ENCODE data around the gene CKMT2.

CKMT2 gene

DNA sequence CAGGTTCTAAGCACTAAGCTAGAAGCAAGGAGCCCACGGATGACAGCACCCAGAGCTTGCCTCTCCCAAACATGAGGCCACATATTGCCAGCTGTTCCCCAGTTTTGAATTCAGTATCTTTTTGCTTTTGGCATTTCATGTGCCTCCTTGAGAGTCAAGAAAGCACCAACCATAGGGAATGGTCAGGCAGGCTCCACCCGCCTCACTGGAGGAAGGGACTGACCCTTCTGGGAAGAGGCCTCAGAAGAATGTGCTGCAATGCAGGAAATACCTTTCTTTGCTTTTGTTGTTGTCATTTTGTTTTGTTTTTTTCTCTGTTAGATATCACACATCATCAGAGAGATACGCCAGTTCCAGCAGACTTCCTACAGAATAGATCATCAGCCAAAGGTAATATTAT, 13.7 kb upstream of the CKMT2 start:
- H3K4me3 ChIP-seq (ENCODE audit: low read length), result no peak overlapping the region
- no peak for DNase-seq
- H3K56ac ChIP-seq (ENCODE audit: low read length), result no peak overlapping the region
- H3K36me3 ChIP-seq (ENCODE audit: control insufficient read depth, insufficient read depth, low read length), result no peaks in the 10 kb centered on the region
- no peak overlapping the region for H3K18ac ChIP-seq (ENCODE audit: low read length)
- H4K5ac ChIP-seq (ENCODE audit: low read length), result no peak overlapping the region
- no peak overlapping the region for H2BK15ac ChIP-seq (replicated peaks; ENCODE audit: low read depth)
- H3K4me2 ChIP-seq (ENCODE audit: low read length), result no peak overlapping the region
- no peak overlapping the region for H2BK5ac ChIP-seq (ENCODE audit: low read length)
- no peaks in the 10 kb centered on the region for H3K79me2 ChIP-seq (ENCODE audit: control insufficient read depth, insufficient read depth, low read length)
- H3K27ac ChIP-seq (ENCODE audit: low read depth, low read length), result no peak overlapping the region
- H2AK5ac ChIP-seq (ENCODE audit: low read length), result no peak overlapping the region
- no peak overlapping the region for H2BK120ac ChIP-seq (ENCODE audit: low read depth, low read length)
- H3K4ac ChIP-seq (ENCODE audit: low read depth, low read length), result no peak overlapping the region
- H3K27me3 ChIP-seq (ENCODE audit: insufficient read depth, low read length, poor library complexity), result no peaks in the 10 kb centered on the region
- no peaks in the 10 kb centered on the region for H3K79me1 ChIP-seq (ENCODE audit: low read length)
- no CpG with 5 or more reads among the region's 3 CpGs for WGBS (ENCODE audit: extremely low coverage, insufficient coverage, low lambda C conversion rate)
- H3K4me1 ChIP-seq (ENCODE audit: control insufficient read depth, low read depth, low read length), result no peaks in the 10 kb centered on the region
- H3K23ac ChIP-seq (ENCODE audit: low read length), result no peak overlapping the region
- H3K9ac ChIP-seq (ENCODE audit: low read length), result no peak overlapping the region
- H4K8ac ChIP-seq (ENCODE audit: low read depth, low read length), result no peak overlapping the region

DNA sequence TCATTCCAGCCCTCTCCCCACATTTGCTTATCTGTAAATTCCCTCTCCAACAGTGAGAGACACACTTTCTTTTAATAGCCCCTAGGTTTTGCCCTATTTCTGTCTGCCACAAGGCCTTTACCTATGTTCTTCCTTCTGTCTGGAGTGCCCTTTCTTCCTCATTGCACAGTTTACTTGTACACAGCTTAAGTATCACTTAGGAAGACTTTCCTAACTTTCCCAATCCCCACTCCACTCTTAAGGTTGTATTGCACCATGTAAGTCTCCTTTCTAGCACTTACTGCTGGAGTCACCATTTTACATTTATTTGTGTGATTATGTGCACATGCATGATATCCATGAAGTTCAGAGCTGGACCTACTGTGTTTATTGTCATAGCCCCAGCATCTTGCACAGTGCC, 10.8 kb upstream of the CKMT2 start:
- H2BK5ac ChIP-seq (ENCODE audit: low read length), result no peak overlapping the region
- H3K27ac ChIP-seq (ENCODE audit: low read depth, low read length), result no peak overlapping the region
- H3K36me3 ChIP-seq (ENCODE audit: control insufficient read depth, insufficient read depth, low read length), result no peaks in the 10 kb centered on the region
- no peak overlapping the region for H2BK120ac ChIP-seq (ENCODE audit: low read depth, low read length)
- no peak overlapping the region for H2BK15ac ChIP-seq (replicated peaks; ENCODE audit: low read depth)
- no peak overlapping the region for H3K9ac ChIP-seq (ENCODE audit: low read length)
- H4K8ac ChIP-seq (ENCODE audit: low read depth, low read length), result no peak overlapping the region
- H3K27me3 ChIP-seq (ENCODE audit: insufficient read depth, low read length, poor library complexity), result no peaks in the 10 kb centered on the region
- H3K4me3 ChIP-seq (ENCODE audit: low read length), result no peak overlapping the region
- no peak overlapping the region for H3K18ac ChIP-seq (ENCODE audit: low read length)
- H3K79me1 ChIP-seq (ENCODE audit: low read length), result no peaks in the 10 kb centered on the region
- DNase-seq, result no peak
- no peaks in the 10 kb centered on the region for H3K79me2 ChIP-seq (ENCODE audit: control insufficient read depth, insufficient read depth, low read length)
- H3K56ac ChIP-seq (ENCODE audit: low read length), result no peak overlapping the region
- no peak overlapping the region for H3K4ac ChIP-seq (ENCODE audit: low read depth, low read length)
- H3K4me1 ChIP-seq (ENCODE audit: control insufficient read depth, low read depth, low read length), result no peaks in the 10 kb centered on the region
- H3K23ac ChIP-seq (ENCODE audit: low read length), result no peak overlapping the region
- H3K4me2 ChIP-seq (ENCODE audit: low read length), result no peak overlapping the region
- H4K5ac ChIP-seq (ENCODE audit: low read length), result no peak overlapping the region
- no peak overlapping the region for H2AK5ac ChIP-seq (ENCODE audit: low read length)

DNA sequence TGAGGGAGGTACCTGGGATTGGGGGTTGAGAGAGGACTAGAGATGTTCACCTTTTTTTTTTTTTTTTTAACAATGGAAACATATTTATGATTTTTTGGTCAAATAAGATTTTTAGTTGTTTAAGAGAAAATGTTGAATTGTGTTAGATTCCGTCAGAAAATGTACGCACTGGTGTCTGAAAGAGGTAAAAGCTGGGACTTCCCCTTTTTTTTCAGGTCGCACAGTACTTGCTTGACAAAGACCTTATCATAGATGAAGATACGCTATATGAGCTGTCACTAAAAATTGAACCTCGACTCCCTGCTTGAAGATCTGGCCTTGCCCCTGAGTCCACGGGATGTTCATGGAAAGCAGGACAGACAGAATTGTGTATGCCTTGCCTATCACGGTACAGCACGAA, 7.7 kb upstream of the CKMT2 start:
- Histone ChIP-seq H3K9ac (ENCODE audit: low read length) (no peak overlapping the region), H3K4me3 (ENCODE audit: low read length) (no peak overlapping the region), H3K4me1 (ENCODE audit: control insufficient read depth, low read depth, low read length) (no peaks in the 10 kb centered on the region), H3K4me2 (ENCODE audit: low read length) (no peak overlapping the region), H3K27me3 (ENCODE audit: insufficient read depth, low read length, poor library complexity) (no peaks in the 10 kb centered on the region), H3K18ac (ENCODE audit: low read length) (no peak overlapping the region), H2BK120ac (ENCODE audit: low read depth, low read length) (no peak overlapping the region), H3K4ac (ENCODE audit: low read depth, low read length) (no peak overlapping the region), H3K36me3 (ENCODE audit: control insufficient read depth, insufficient read depth, low read length) (no peaks in the 10 kb centered on the region), H2AK5ac (ENCODE audit: low read length) (no peak overlapping the region), H3K79me1 (ENCODE audit: low read length) (no peaks in the 10 kb centered on the region), H2BK15ac (replicated peaks; ENCODE audit: low read depth) (no peak overlapping the region), H3K23ac (ENCODE audit: low read length) (no peak overlapping the region), H3K27ac (ENCODE audit: low read depth, low read length) (no peak overlapping the region), H4K8ac (ENCODE audit: low read depth, low read length) (no peak overlapping the region), H4K5ac (ENCODE audit: low read length) (no peak overlapping the region), H3K56ac (ENCODE audit: low read length) (no peak overlapping the region), H3K79me2 (ENCODE audit: control insufficient read depth, insufficient read depth, low read length) (no peaks in the 10 kb centered on the region), H2BK5ac (ENCODE audit: low read length) (no peak overlapping the region)
- 100% methylated on average over 2 of the region's 8 CpGs for WGBS (ENCODE audit: extremely low coverage, insufficient coverage, low lambda C conversion rate)
- no peak for DNase-seq

DNA sequence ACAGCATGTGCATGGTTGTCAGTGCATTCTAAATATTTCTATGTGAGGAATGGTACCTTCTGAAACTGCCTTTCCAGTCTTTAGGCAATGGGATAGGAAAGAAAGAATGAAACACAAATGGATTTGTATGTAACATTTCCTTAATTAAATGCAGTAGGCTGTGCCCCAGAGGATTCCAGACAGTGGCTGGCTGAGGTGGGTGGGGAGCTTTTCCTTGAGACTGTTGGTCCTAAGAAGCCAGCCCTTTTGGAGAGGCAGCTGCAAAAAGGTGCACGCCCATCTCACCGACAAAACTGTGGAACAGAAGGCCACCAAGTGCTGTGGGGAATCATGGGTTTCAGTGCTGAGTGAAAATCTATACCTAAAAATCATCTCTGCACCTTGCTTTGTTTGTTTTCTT, 6.8 kb upstream of the CKMT2 start:
- no peak overlapping the region for H2BK120ac ChIP-seq (ENCODE audit: low read depth, low read length)
- no peaks in the 10 kb centered on the region for H3K79me2 ChIP-seq (ENCODE audit: control insufficient read depth, insufficient read depth, low read length)
- H3K56ac ChIP-seq (ENCODE audit: low read length), result no peak overlapping the region
- H3K18ac ChIP-seq (ENCODE audit: low read length), result no peak overlapping the region
- no peak overlapping the region for H3K9ac ChIP-seq (ENCODE audit: low read length)
- H2BK5ac ChIP-seq (ENCODE audit: low read length), result no peak overlapping the region
- H2AK5ac ChIP-seq (ENCODE audit: low read length), result no peak overlapping the region
- H3K4me3 ChIP-seq (ENCODE audit: low read length), result no peak overlapping the region
- no peak overlapping the region for H3K23ac ChIP-seq (ENCODE audit: low read length)
- WGBS (ENCODE audit: extremely low coverage, insufficient coverage, low lambda C conversion rate), result no CpG with 5 or more reads among the region's 2 CpGs
- DNase-seq, result no peak
- H2BK15ac ChIP-seq (replicated peaks; ENCODE audit: low read depth), result no peak overlapping the region
- H3K36me3 ChIP-seq (ENCODE audit: control insufficient read depth, insufficient read depth, low read length), result no peaks in the 10 kb centered on the region
- no peak overlapping the region for H4K5ac ChIP-seq (ENCODE audit: low read length)
- H3K27me3 ChIP-seq (ENCODE audit: insufficient read depth, low read length, poor library complexity), result no peaks in the 10 kb centered on the region
- H3K4me1 ChIP-seq (ENCODE audit: control insufficient read depth, low read depth, low read length), result no peaks in the 10 kb centered on the region
- no peak overlapping the region for H3K27ac ChIP-seq (ENCODE audit: low read depth, low read length)
- H3K4ac ChIP-seq (ENCODE audit: low read depth, low read length), result no peak overlapping the region
- no peak overlapping the region for H3K4me2 ChIP-seq (ENCODE audit: low read length)
- H4K8ac ChIP-seq (ENCODE audit: low read depth, low read length), result no peak overlapping the region
- no peaks in the 10 kb centered on the region for H3K79me1 ChIP-seq (ENCODE audit: low read length)

DNA sequence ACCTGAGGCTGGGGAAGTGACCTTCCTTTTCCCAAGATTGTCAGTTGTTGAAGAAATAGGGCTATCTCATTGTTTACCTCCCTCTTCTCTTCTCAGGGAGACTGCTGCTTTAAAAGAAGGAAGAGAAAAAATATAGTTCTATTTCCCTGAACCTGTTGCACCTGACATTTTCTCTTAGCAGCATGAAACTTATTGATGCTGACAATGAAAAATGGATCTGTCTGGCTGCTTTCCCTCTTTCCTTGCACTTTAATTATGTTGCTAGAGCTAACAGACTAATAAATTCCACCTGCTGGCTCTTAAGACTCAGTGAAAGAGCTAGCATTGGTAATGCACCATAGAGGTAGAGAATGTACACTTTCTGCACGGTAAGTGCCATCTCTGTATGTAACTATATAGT, 6.2 kb upstream of the CKMT2 start:
- Histone ChIP-seq H3K4ac (ENCODE audit: low read depth, low read length) (no peak overlapping the region), H3K56ac (ENCODE audit: low read length) (no peak overlapping the region), H3K79me1 (ENCODE audit: low read length) (no peaks in the 10 kb centered on the region), H3K9ac (ENCODE audit: low read length) (no peak overlapping the region), H3K18ac (ENCODE audit: low read length) (no peak overlapping the region), H2BK120ac (ENCODE audit: low read depth, low read length) (no peak overlapping the region), H4K5ac (ENCODE audit: low read length) (no peak overlapping the region), H3K27me3 (ENCODE audit: insufficient read depth, low read length, poor library complexity) (no peaks in the 10 kb centered on the region), H3K4me1 (ENCODE audit: control insufficient read depth, low read depth, low read length) (no peaks in the 10 kb centered on the region), H3K23ac (ENCODE audit: low read length) (no peak overlapping the region), H3K4me2 (ENCODE audit: low read length) (no peak overlapping the region), H2BK5ac (ENCODE audit: low read length) (no peak overlapping the region), H2AK5ac (ENCODE audit: low read length) (no peak overlapping the region), H4K8ac (ENCODE audit: low read depth, low read length) (no peak overlapping the region), H2BK15ac (replicated peaks; ENCODE audit: low read depth) (no peak overlapping the region), H3K4me3 (ENCODE audit: low read length) (no peak overlapping the region), H3K79me2 (ENCODE audit: control insufficient read depth, insufficient read depth, low read length) (no peaks in the 10 kb centered on the region), H3K36me3 (ENCODE audit: control insufficient read depth, insufficient read depth, low read length) (no peaks in the 10 kb centered on the region), H3K27ac (ENCODE audit: low read depth, low read length) (no peak overlapping the region)
- no CpG with 5 or more reads among the region's 1 CpG for WGBS (ENCODE audit: extremely low coverage, insufficient coverage, low lambda C conversion rate)
- DNase-seq, result no peak

DNA sequence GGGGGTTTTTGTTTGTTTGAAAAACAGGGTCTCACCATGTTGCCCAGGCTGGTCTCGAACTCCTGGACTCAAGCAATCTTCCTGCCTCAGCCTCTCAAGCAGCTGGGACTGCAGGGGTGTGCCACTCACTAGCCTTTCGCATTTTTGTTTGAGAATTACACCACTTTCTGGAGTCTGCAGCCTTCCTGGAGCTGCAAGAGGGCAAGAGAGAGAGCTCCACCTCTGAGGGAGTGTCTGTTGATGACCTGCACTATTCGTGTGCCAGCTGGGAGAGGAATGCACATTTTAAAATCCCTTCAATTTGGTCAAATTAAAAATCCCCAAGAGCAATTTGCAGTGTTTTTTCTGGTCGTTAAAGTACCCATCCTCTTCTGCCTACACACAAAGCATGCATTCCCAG, 5.0 kb upstream of the CKMT2 start:
- Histone ChIP-seq H3K9ac (ENCODE audit: low read length) (no peak overlapping the region), H3K4me2 (ENCODE audit: low read length) (no peak overlapping the region), H2BK15ac (replicated peaks; ENCODE audit: low read depth) (no peak overlapping the region), H3K79me1 (ENCODE audit: low read length) (no peaks in the 10 kb centered on the region), H3K4me1 (ENCODE audit: control insufficient read depth, low read depth, low read length) (no peaks in the 10 kb centered on the region), H4K8ac (ENCODE audit: low read depth, low read length) (no peak overlapping the region), H3K79me2 (ENCODE audit: control insufficient read depth, insufficient read depth, low read length) (no peaks in the 10 kb centered on the region), H3K27ac (ENCODE audit: low read depth, low read length) (no peak overlapping the region), H4K5ac (ENCODE audit: low read length) (no peak overlapping the region), H3K23ac (ENCODE audit: low read length) (no peak overlapping the region), H2BK5ac (ENCODE audit: low read length) (no peak overlapping the region), H3K4me3 (ENCODE audit: low read length) (no peak overlapping the region), H2BK120ac (ENCODE audit: low read depth, low read length) (no peak overlapping the region), H2AK5ac (ENCODE audit: low read length) (no peak overlapping the region), H3K18ac (ENCODE audit: low read length) (no peak overlapping the region), H3K56ac (ENCODE audit: low read length) (no peak overlapping the region), H3K4ac (ENCODE audit: low read depth, low read length) (no peak overlapping the region), H3K36me3 (ENCODE audit: control insufficient read depth, insufficient read depth, low read length) (no peaks in the 10 kb centered on the region), H3K27me3 (ENCODE audit: insufficient read depth, low read length, poor library complexity) (no peaks in the 10 kb centered on the region)
- DNase-seq, result no peak
- WGBS (ENCODE audit: extremely low coverage, insufficient coverage, low lambda C conversion rate), result no CpG with 5 or more reads among the region's 4 CpGs
